ENCODE results near the gene ICAM5. TPM values are rescaled to one million over a fixed set of nuclear protein-coding genes. Genes with fewer than 3 reads are reported as not detected.

ICAM5 gene
- total RNA-seq, 1 experiment from 2014 or later, result 1.6 TPM

GRCh38 chr19:10262771-10263170, 27.0 kb upstream of the ICAM5 start:
- no peak overlapping the region for H4K91ac ChIP-seq (ENCODE audit: insufficient read length, low read depth, low read length)
- Mint-ChIP-seq H3K4me1 (0 out of 4 replicates have a peak, but pooled peaks cover 0 to 2% of the 10 kb centered on the region in 2 experiments), H3K9me3 (no peaks in the 10 kb centered on the region; a peak in 1 of 5 replicates), H3K27ac (no peak overlapping the region), H3K27me3 (ENCODE audit: low read depth) (peaks cover 8% of the 10 kb centered on the region), H3K4me3 (no peak overlapping the region), H3K36me3 (ENCODE audit: insufficient read depth in 1 of 3, low read depth in 3 of 3) (peaks cover 3 to 17% (median 11%) of the 10 kb centered on the region in 3 experiments; a peak in 5 of 7 replicates)
- no peak overlapping the region for H3K56ac ChIP-seq (ENCODE audit: insufficient read length, low read depth, low read length)
- H2BK20ac ChIP-seq (ENCODE audit: low read depth, low read length, poor library complexity, severe bottlenecking), result no peak overlapping the region
- H2BK15ac ChIP-seq (ENCODE audit: low read depth, low read length), result no peak overlapping the region
- no peak overlapping the region for H2AK5ac ChIP-seq (ENCODE audit: insufficient read length, low read length)
- TF ChIP-seq CTCF (conservative IDR thresholded peaks at IDR 0.05), result no peak
- no peaks in the 10 kb centered on the region for H3K79me2 ChIP-seq (ENCODE audit: insufficient read depth, low read length)
- no peak overlapping the region for H3K23ac ChIP-seq (ENCODE audit: insufficient read length, low read depth, low read length)
- no peak overlapping the region for H3K18ac ChIP-seq (ENCODE audit: insufficient read length, low read depth, low read length)
- H3K14ac ChIP-seq (ENCODE audit: insufficient read depth, low read length), result no peak overlapping the region
- H3K9me3 ChIP-seq (ENCODE audit: control insufficient read depth, low read depth, low read length), result no peaks in the 10 kb centered on the region
- no peaks in the 10 kb centered on the region; the same call in 1 of the 2 replicates for H3K4me1 ChIP-seq (ENCODE audit: insufficient read depth, low read length)
- no CpG with 5 or more reads among the region's 7 CpGs for WGBS (ENCODE audit: extremely low coverage, insufficient read length, low lambda C conversion rate)
- no peak overlapping the region for H2AFZ ChIP-seq (ENCODE audit: low read length)
- no peaks in the 10 kb centered on the region for H3K79me1 ChIP-seq (ENCODE audit: insufficient read depth, low read depth, low read length, poor library complexity, severe bottlenecking)
- no peak overlapping the region for H2BK120ac ChIP-seq (ENCODE audit: low read depth, low read length, poor library complexity, severe bottlenecking)
- no peak overlapping the region for H4K5ac ChIP-seq (ENCODE audit: insufficient read length, low read depth, low read length)
- H2BK5ac ChIP-seq (ENCODE audit: insufficient read length, low read length), result no peak overlapping the region
- H3K9ac ChIP-seq (ENCODE audit: extremely low read depth, insufficient read length, low read length), result no peak overlapping the region
- no peak overlapping the region for H4K8ac ChIP-seq (replicated peaks; ENCODE audit: insufficient read length, low read depth, low read length)
- no peaks in the 10 kb centered on the region for H3K27me3 ChIP-seq (ENCODE audit: insufficient read depth, low read length)
- no peak overlapping the region for H2BK12ac ChIP-seq (ENCODE audit: insufficient read length, low read depth, low read length)
- DNase-seq, result no peak
- H3K23me2 ChIP-seq (ENCODE audit: insufficient read length, low read depth, low read length, poor library complexity, severe bottlenecking), result no peaks in the 10 kb centered on the region
- H3K4me2 ChIP-seq (ENCODE audit: insufficient read depth, insufficient read length, low read length), result no peak overlapping the region
- H3T11ph ChIP-seq (ENCODE audit: low read length), result no peak overlapping the region
- H4K20me1 ChIP-seq (ENCODE audit: control insufficient read depth, insufficient read depth, insufficient read length), result no peaks in the 10 kb centered on the region
- H3K27ac ChIP-seq (ENCODE audit: insufficient read length, low read depth, low read length), result no peak overlapping the region
- no peak overlapping the region for H3K4ac ChIP-seq (ENCODE audit: low read depth, low read length)
